HepG2 (cell line): Measurements from ENCODE around the gene OSBPL9. TPM values are rescaled to one million over a fixed set of nuclear protein-coding genes. Genes with fewer than 3 reads are reported as not detected.

Source experiments
- ATAC-seq: fragments of 200-7000 bp; cut with Tn5 transposase; 3 replicates; pipeline ENCODE4 v1.9.1; 2020; ENCODE audit warnings: mild to moderate bottlenecking, moderate library complexity
- BruUV-seq: library from RNA; stranded (reverse); fragments of 400-500 nt; replicated peaks from 2 replicates; lab custom pipeline; 2021; lab: Mats Ljungman, UMichigan
- CTCF ChIA-PET: fragments of 300-600 bp; formaldehyde crosslinking; extraction: SDS; loops from one replicate; lab custom pipeline; 2021; ENCODE audit warnings: low total read pairs, inconsistent platforms, low intra/inter-chr PET ratio; lab: Yijun Ruan, JAX
- POLR2A ChIA-PET: fragments of 350-600 bp; sonication (Branson Sonifier 250); formaldehyde crosslinking; loops from one replicate; lab custom pipeline; 2020; ENCODE audit warnings: antibody characterized with exemption, inconsistent platforms; lab: Yijun Ruan, JAX
- DNase-seq: peaks from one replicate; pipeline ENCODE4 v3.0.0-alpha.2; 2015; ENCODE audit warnings: low spot score
- FAIRE-seq: peaks from 3 replicates; lab custom pipeline; 2011; peaks lifted over from hg19 to GRCh38; lab: Jason Lieb, UNC
- H2AFZ ChIP-seq: one replicate; pipeline ENCODE4 v1.6.1; 2011; ENCODE audit warnings: low read length, inconsistent platforms
- H3K27ac ChIP-seq: fragments of 300-600 bp; 3 replicates; pipeline ENCODE4 v1.8.0; 2011; ENCODE audit warnings: mixed run types, mild to moderate bottlenecking, mixed read lengths, low read length, inconsistent platforms; ENCODE audit not compliant: insufficient read depth; ENCODE audit errors: extremely low read length
- H3K27me3 ChIP-seq, 2 experiments: fragments of 200-600 bp in 1 of 2; 2 replicates in 1 of 2; 3 replicates in 1 of 2; pipeline versions ENCODE4 v1.6.0 to v1.8.0; 2011; ENCODE audit warnings: low read length in 2 of 2, mild to moderate bottlenecking in 2 of 2, moderate library complexity in 2 of 2, inconsistent platforms in 1 of 2; ENCODE audit not compliant: insufficient read depth in 2 of 2, control insufficient read depth in 1 of 2
- H3K36me3 ChIP-seq, 2 experiments: fragments of 200-600 bp in 1 of 2; replicated peaks in 1 of 2; 2 replicates in 1 of 2; 3 replicates in 1 of 2; pipeline versions ENCODE4 v1.5.1 to v1.8.0; 2011; ENCODE audit warnings: low read length in 2 of 2, inconsistent platforms in 1 of 2; ENCODE audit not compliant: insufficient read depth in 2 of 2, control insufficient read depth in 1 of 2
- H3K4me1 ChIP-seq: 2 replicates; pipeline ENCODE4 v1.5.1; 2012; ENCODE audit warnings: low read length, inconsistent platforms; ENCODE audit not compliant: insufficient read depth
- H3K4me2 ChIP-seq: 2 replicates; pipeline ENCODE4 v1.6.0; 2011; ENCODE audit warnings: low read depth, low read length, inconsistent platforms
- H3K4me3 ChIP-seq, 3 experiments: fragments of 200-600 bp in 1 of 3; sonication (generic), shearing (Covaris generic) in 1 of 3; replicated peaks in 1 of 3; 2 replicates each; pipeline ENCODE4 v1.5.1; 2011 to 2016; ENCODE audit warnings: low read length in 3 of 3, inconsistent platforms in 2 of 3, low read depth in 2 of 3, mild to moderate bottlenecking in 2 of 3, control low read depth in 1 of 3, mixed read lengths in 1 of 3; ENCODE audit not compliant: insufficient read depth in 1 of 3
- H3K79me2 ChIP-seq: one replicate; pipeline ENCODE4 v1.6.1; 2011; ENCODE audit warnings: low read length, inconsistent platforms; ENCODE audit not compliant: insufficient read depth
- H3K9ac ChIP-seq: 2 replicates; pipeline ENCODE4 v1.6.0; 2011; ENCODE audit warnings: mild to moderate bottlenecking, low read depth, low read length, inconsistent platforms; ENCODE audit not compliant: insufficient read depth
- H3K9me3 ChIP-seq: 2 replicates; pipeline ENCODE4 v1.5.1; 2012; ENCODE audit warnings: mild to moderate bottlenecking, low read length
- H4K20me1 ChIP-seq: 2 replicates; pipeline ENCODE4 v1.6.0; 2011; ENCODE audit warnings: inconsistent platforms, mild to moderate bottlenecking, low read length, moderate library complexity; ENCODE audit not compliant: insufficient read depth
- ATF7-NPFF ChIP-seq: sonication (generic); formaldehyde crosslinking; IDR thresholded peaks from 2 replicates; pipeline ENCODE4 v1.8.1; 2023; ENCODE audit warnings: mild to moderate bottlenecking, low read depth, missing genetic modification reagents, moderate library complexity
- BHLHE40 ChIP-seq: IDR thresholded peaks from 2 replicates; pipeline ENCODE4 v1.6.1; 2011; ENCODE audit warnings: low read length, improper control_type of control experiment
- CEBPG ChIP-seq: IDR thresholded peaks from 2 replicates; pipeline ENCODE4 v1.6.1; 2016
- MED8 ChIP-seq: sonication (generic); formaldehyde crosslinking; IDR thresholded peaks from 2 replicates; pipeline ENCODE4 v1.8.1; 2023; ENCODE audit warnings: mild to moderate bottlenecking, missing genetic modification reagents; ENCODE audit not compliant: insufficient replicate concordance
- NFKBIZ ChIP-seq: IDR thresholded peaks from 2 replicates; pipeline ENCODE4 v1.6.1; 2018; ENCODE audit warnings: missing genetic modification reagents, missing compliant biosample characterization
- NR3C1 ChIP-seq: sonication (generic); formaldehyde crosslinking; IDR thresholded peaks from 2 replicates; pipeline ENCODE4 v1.4.0; 2020; ENCODE audit warnings: missing genetic modification reagents
- RFXAP ChIP-seq: sonication (generic); formaldehyde crosslinking; IDR thresholded peaks from 2 replicates; pipeline ENCODE4 v1.4.0; 2020; ENCODE audit warnings: missing genetic modification reagents, borderline replicate concordance
- SMAD1 ChIP-seq: sonication (generic); formaldehyde crosslinking; IDR thresholded peaks from 2 replicates; pipeline ENCODE4 v1.4.0; 2020; ENCODE audit warnings: missing genetic modification reagents, low read depth, mild to moderate bottlenecking, borderline replicate concordance
- SMARCC2 ChIP-seq: fragments of 450-650 bp; IDR thresholded peaks from 2 replicates; pipeline ENCODE4 v1.6.1; 2017; ENCODE audit warnings: antibody characterized with exemption, mild to moderate bottlenecking
- ZNF136 ChIP-seq: sonication (generic); formaldehyde crosslinking; IDR thresholded peaks from 2 replicates; pipeline ENCODE4 v1.8.1; 2022; ENCODE audit warnings: low read depth, mild to moderate bottlenecking, moderate library complexity, missing genetic modification reagents
- ZNF660 ChIP-seq: sonication (generic); formaldehyde crosslinking; IDR thresholded peaks from 2 replicates; pipeline ENCODE4 v1.5.1; 2020; ENCODE audit warnings: mild to moderate bottlenecking, low read depth, missing genetic modification reagents, borderline replicate concordance
- ZSCAN30 ChIP-seq: sonication (generic); formaldehyde crosslinking; IDR thresholded peaks from 2 replicates; pipeline ENCODE4 v1.5.0; 2020; ENCODE audit warnings: mild to moderate bottlenecking, missing genetic modification reagents
- WGBS: methylation state at CpG from one replicate; pipeline ENCODE4 v1.1.6; 2017; ENCODE audit warnings: low lambda C conversion rate; 5-methylcytosine and 5-hydroxymethylcytosine counted together
- in situ Hi-C: cut with HindIII; loops from 2 replicates; pipeline ENCODE4 v1.10.0; 2017; ENCODE audit warnings: low pct_unique_long_range_greater_than_20kb; ENCODE audit not compliant: extremely low pct_ligation_motif_present
- intact Hi-C: fragments of 100-400 bp; cut with micrococcal nuclease; formaldehyde crosslinking; loops from one replicate; pipeline ENCODE4 v1.10.0; 2022; ENCODE audit not compliant: unreplicated experiment
- polyA plus RNA-seq, 8 experiments: library from polyadenylated mRNA; depleted of rRNA in 3 of 8; stranded (reverse) in 7 of 8; unstranded in 1 of 8; fragments of >200 nt; fragmentation: Illumina TruSeq in 4 of 8; extraction: Trizol in 4 of 8; gene quantifications; 2 replicates each; pipeline versions ENCODE4 v1.2.1 to v1.2.3, GENCODE V29; 2011 to 2016; ENCODE audit warnings: low read depth in 4 of 8, missing spikeins in 1 of 8, mixed read lengths in 1 of 8; ENCODE audit not compliant: insufficient read depth in 1 of 8
- total RNA-seq, 5 experiments: library from RNA; depleted of rRNA; stranded (reverse); fragments of >200 nt; fragmentation: Illumina TruSeq; extraction: Trizol; gene quantifications; 2 replicates each; pipeline ENCODE4 v1.2.3, GENCODE V29; 2016; ENCODE audit warnings: low read depth in 1 of 5
- TF ChIP-seq, protein P1 (sequence below): IDR thresholded peaks from 2 replicates; pipeline ENCODE4 v1.6.1; 2016; ENCODE audit warnings: low read depth, control low read depth
- TF ChIP-seq, protein P2 (sequence below): sonication (generic); formaldehyde crosslinking; IDR thresholded peaks from 2 replicates; pipeline ENCODE4 v1.9.0; 2021; ENCODE audit warnings: missing genetic modification reagents, mild to moderate bottlenecking, borderline replicate concordance
- TF ChIP-seq, protein P3 (sequence below): sonication (generic); formaldehyde crosslinking; IDR thresholded peaks from 2 replicates; pipeline ENCODE4 v1.5.0; 2020; ENCODE audit warnings: mild to moderate bottlenecking, missing genetic modification reagents
- TF ChIP-seq, protein P4 (sequence below): fragments of 450-650 bp; IDR thresholded peaks from 2 replicates; pipeline ENCODE4 v1.6.1; 2017

Gene OSBPL9
- total and polyA plus RNA-seq, 2 of the 13 experiments (the other 11 are each of a cell fraction or from before 2014, with no cell fraction given): 83.6 to 142 TPM

DNA sequence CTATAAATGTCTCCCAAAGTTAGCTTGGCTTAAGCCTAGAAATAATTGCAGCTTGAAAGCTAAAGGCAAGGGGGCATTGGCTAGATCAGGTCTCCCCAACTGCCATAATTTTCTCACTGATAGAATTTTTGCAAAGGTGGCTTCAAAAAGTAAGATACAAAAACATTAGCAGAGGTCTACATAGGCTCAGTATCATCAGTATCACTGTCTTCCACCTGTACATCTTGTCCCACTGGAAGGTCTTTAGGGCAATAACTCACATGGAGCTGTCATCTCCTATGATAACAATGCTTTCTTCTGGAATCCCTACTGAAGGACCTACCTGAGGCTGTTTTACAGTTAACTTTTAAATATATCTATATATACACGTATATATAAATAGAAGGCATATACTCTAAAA lies 14.9 kb downstream of the OSBPL9 start:
- H3K4me3 ChIP-seq: no peak overlapping the region
- H2AFZ ChIP-seq: no peak overlapping the region
- H3K9me3 ChIP-seq: no peaks in the 10 kb centered on the region
- TF ChIP-seq RFXAP (CRISPR knock-in tag): no peak
- no peak for TF ChIP-seq ATF7-NPFF (CRISPR knock-in tag)
- TF ChIP-seq NR3C1: no peak
- no peak for TF ChIP-seq ZNF136 (CRISPR knock-in tag)
- no peak for TF ChIP-seq SMARCC2
- TF ChIP-seq CEBPG (CRISPR knock-in tag): no peak
- no peak for TF ChIP-seq MED8 (CRISPR knock-in tag)
- TF ChIP-seq, protein P1, sequence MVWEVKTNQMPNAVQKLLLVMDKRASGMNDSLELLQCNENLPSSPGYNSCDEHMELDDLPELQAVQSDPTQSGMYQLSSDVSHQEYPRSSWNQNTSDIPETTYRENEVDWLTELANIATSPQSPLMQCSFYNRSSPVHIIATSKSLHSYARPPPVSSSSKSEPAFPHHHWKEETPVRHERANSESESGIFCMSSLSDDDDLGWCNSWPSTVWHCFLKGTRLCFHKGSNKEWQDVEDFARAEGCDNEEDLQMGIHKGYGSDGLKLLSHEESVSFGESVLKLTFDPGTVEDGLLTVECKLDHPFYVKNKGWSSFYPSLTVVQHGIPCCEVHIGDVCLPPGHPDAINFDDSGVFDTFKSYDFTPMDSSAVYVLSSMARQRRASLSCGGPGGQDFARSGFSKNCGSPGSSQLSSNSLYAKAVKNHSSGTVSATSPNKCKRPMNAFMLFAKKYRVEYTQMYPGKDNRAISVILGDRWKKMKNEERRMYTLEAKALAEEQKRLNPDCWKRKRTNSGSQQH (CRISPR knock-in tag): no peak
- TF ChIP-seq, protein P2, sequence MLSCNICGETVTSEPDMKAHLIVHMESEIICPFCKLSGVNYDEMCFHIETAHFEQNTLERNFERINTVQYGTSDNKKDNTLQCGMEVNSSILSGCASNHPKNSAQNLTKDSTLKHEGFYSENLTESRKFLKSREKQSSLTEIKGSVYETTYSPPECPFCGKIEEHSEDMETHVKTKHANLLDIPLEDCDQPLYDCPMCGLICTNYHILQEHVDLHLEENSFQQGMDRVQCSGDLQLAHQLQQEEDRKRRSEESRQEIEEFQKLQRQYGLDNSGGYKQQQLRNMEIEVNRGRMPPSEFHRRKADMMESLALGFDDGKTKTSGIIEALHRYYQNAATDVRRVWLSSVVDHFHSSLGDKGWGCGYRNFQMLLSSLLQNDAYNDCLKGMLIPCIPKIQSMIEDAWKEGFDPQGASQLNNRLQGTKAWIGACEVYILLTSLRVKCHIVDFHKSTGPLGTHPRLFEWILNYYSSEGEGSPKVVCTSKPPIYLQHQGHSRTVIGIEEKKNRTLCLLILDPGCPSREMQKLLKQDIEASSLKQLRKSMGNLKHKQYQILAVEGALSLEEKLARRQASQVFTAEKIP (CRISPR knock-in tag): no peak
- no peak for TF ChIP-seq BHLHE40
- TF ChIP-seq ZSCAN30: no peak
- TF ChIP-seq, protein P3, sequence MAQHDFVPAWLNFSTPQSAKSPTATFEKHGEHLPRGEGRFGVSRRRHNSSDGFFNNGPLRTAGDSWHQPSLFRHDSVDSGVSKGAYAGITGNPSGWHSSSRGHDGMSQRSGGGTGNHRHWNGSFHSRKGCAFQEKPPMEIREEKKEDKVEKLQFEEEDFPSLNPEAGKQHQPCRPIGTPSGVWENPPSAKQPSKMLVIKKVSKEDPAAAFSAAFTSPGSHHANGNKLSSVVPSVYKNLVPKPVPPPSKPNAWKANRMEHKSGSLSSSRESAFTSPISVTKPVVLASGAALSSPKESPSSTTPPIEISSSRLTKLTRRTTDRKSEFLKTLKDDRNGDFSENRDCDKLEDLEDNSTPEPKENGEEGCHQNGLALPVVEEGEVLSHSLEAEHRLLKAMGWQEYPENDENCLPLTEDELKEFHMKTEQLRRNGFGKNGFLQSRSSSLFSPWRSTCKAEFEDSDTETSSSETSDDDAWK (CRISPR knock-in tag): no peak
- TF ChIP-seq SMAD1 (CRISPR knock-in tag): no peak
- TF ChIP-seq, protein P4, sequence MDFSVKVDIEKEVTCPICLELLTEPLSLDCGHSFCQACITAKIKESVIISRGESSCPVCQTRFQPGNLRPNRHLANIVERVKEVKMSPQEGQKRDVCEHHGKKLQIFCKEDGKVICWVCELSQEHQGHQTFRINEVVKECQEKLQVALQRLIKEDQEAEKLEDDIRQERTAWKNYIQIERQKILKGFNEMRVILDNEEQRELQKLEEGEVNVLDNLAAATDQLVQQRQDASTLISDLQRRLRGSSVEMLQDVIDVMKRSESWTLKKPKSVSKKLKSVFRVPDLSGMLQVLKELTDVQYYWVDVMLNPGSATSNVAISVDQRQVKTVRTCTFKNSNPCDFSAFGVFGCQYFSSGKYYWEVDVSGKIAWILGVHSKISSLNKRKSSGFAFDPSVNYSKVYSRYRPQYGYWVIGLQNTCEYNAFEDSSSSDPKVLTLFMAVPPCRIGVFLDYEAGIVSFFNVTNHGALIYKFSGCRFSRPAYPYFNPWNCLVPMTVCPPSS: no peak
- no peak for TF ChIP-seq ZNF660 (CRISPR knock-in tag)
- no peak for TF ChIP-seq NFKBIZ (CRISPR knock-in tag)
- no peak overlapping the region for H3K9ac ChIP-seq
- in situ Hi-C loops: no loop called here
- no peaks in the 10 kb centered on the region for H3K27me3 ChIP-seq
- BruUV-seq: no TSS peak
- FAIRE-seq (no peak), ATAC-seq (no peak), DNase-seq (no peak)
- CTCF ChIA-PET: no interaction called here
- H3K79me2 ChIP-seq: peaks cover 30% of the 10 kb centered on the region
- H3K36me3 ChIP-seq: no peaks in the 10 kb centered on the region
- H3K27ac ChIP-seq: no peak overlapping the region
- intact Hi-C loops: no loop called here
- no peaks in the 10 kb centered on the region for H4K20me1 ChIP-seq
- POLR2A ChIA-PET: no interaction called here
- H3K4me1 ChIP-seq: peaks cover 19% of the 10 kb centered on the region
- no peak overlapping the region for H3K4me2 ChIP-seq
- WGBS: 95% methylated on average over 1 of the region's 1 CpG
